ENCODE measurements around the gene PARVA.

The PARVA gene

GRCh38 chr11:12560861-12561260 is 183.5 kb downstream of the PARVA start:
- DNase-seq: no peak

- no peak for DNase-seq
These were observed 186.6 kb downstream of the PARVA start for GRCh38 chr11:12564012-12564411.

GRCh38 chr11:12565406-12565805 is 188.0 kb downstream of the PARVA start:
- no peak for DNase-seq

GRCh38 chr11:12567746-12568460 is 190.5 kb downstream of the PARVA start:
- DNase-seq: no peak

- DNase-seq: no peak
These were observed 192.4 kb downstream of the PARVA start for GRCh38 chr11:12569499-12570425.

GRCh38 chr11:12573707-12574485 is 196.5 kb downstream of the PARVA start:
- no peak for DNase-seq

- no peak for DNase-seq
These were observed 200.6 kb downstream of the PARVA start for GRCh38 chr11:12577725-12578644.

GRCh38 chr11:12581416-12581815 is 204.0 kb downstream of the PARVA start:
- DNase-seq: no peak

GRCh38 chr11:12581923-12582322 is 204.6 kb downstream of the PARVA start:
- DNase-seq: no peak

All from activated T-cell treated with anti-CD3 and anti-CD28 coated beads for 4 hours (primary cell).